Stimulated activated CD4-positive, alpha-beta T cell treated with anti-CD3 and anti-CD28 coated beads, Interleukin-4, amount 100 ng/mL, for 48 hours (primary cell): Measurements from ENCODE around the gene FCAMR.

ENCODE experiments used
- DNase-seq, 2 donors: peaks; one replicate each; pipeline ENCODE4 v3.0.0-alpha.2; 2020; ENCODE audit warnings: low read depth in 2 of 2

FCAMR gene

DNA sequence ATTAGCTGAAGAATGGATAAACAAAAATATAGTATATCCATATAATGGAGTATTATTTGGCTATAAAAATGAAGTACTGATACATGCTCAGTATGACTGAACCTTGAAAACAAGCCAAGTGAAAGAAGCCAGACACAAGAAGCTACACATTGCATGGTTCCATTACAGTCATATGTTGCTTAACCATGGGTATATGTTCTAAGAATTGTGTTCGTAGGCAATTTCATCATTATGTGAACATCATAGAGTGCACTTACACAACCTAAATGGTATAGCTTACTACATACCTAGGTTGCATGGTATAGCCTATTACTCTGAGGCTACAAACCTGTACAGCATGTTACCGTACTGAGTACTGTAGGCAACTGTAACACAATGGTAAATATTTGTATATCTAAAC lies 28.6 kb upstream of the FCAMR start:
- DNase-seq, result no peak

- DNase-seq, result no peak
Measured at GRCh38 chr1:206992790-206993189, 22.5 kb upstream of the FCAMR start.

- no peak for DNase-seq
Measured at GRCh38 chr1:206987873-206988272, 17.6 kb upstream of the FCAMR start.

- DNase-seq, result no peak
Measured at GRCh38 chr1:206986885-206987284, 16.6 kb upstream of the FCAMR start.

GRCh38 chr1:206986402-206986801 lies 16.1 kb upstream of the FCAMR start:
- no peak for DNase-seq

DNA sequence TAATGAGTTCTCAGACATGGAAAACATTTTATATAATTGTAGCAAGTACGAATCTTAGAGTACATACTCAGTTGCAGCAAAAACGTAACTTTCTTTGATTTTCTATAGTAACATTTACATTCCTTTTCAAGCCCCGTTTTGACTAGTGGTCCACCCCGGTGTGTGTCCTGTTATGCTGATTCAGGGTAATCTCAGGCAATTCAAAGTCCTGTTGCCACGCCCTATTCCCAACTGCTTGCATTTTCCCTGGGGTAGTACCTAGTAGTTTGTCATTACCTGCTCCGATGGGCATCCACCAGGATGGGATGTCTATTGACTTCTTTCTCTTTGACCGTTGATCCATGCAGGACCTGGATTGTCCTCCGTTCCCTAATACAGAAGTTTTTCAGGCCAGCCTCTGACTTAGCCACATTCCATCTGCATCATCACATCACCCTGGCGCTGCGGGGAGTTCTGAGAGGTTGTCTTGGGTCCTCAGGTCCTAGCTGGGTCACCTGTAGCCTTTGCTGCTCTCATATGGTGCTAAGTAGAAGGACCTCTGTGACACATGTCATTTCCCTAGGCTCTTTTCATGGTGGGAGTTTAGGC lies 15.0 kb upstream of the FCAMR start:
- no peak for DNase-seq

DNA sequence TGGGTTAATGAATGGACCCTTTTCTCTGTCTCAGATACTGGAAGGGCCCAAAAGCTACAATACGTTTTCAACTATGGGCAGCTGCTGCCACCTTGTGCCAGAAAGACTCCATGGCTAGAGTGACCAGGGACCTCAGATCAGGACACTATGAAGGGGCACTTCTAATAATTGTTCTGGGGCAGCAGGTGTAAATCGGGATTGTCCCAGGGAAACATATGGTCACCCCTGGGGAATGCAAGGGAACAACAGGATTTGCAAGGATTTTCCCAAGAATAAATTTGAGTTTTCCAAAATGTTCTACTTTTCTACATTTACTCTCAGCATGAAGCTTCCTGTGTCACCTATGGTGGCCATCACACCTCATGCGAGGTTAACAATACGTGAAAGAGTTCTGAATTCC lies 12.0 kb upstream of the FCAMR start:
- peak; percentile 24 to 34 for DNase-seq

GRCh38 chr1:206979379-206980043 lies 9.3 kb upstream of the FCAMR start:
- DNase-seq, result no peak

GRCh38 chr1:206978259-206978658 lies 8.0 kb upstream of the FCAMR start:
- no peak for DNase-seq

- no peak for DNase-seq
Measured at GRCh38 chr1:206975306-206975705, 5.0 kb upstream of the FCAMR start.

GRCh38 chr1:206974140-206974539 lies 3.9 kb upstream of the FCAMR start:
- no peak for DNase-seq

- no peak for DNase-seq
Measured at GRCh38 chr1:206972728-206973127, 2.5 kb upstream of the FCAMR start.

GRCh38 chr1:206971029-206971655 lies 882 bp upstream of the FCAMR start:
- DNase-seq, result no peak

GRCh38 chr1:206969090-206969489 lies 1.2 kb downstream of the FCAMR start:
- no peak for DNase-seq

- no peak for DNase-seq
Measured at GRCh38 chr1:206967096-206967849, 3.0 kb downstream of the FCAMR start.

- DNase-seq, result no peak
Measured at GRCh38 chr1:206965781-206966180, 4.5 kb downstream of the FCAMR start.

DNA sequence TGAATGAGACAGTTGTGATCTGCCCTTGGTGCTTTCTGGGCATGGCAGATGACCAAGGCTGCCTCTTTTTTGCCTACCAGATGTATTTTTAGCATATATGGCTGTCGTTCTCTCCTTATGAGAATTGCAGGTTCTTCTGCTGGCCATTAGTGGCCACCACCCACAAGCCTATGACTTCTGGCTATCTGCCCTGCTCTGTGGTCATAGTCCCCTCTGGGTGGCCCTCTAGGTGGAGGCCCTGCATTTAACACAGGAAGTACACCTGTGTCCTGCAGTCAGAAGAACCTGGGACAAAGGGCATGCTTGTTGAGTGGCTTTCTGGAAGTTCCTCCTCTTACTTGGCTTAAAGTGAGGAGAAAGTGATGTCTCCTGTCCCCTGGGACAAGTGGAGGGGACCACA lies 6.5 kb downstream of the FCAMR start:
- DNase-seq, result no peak

DNA sequence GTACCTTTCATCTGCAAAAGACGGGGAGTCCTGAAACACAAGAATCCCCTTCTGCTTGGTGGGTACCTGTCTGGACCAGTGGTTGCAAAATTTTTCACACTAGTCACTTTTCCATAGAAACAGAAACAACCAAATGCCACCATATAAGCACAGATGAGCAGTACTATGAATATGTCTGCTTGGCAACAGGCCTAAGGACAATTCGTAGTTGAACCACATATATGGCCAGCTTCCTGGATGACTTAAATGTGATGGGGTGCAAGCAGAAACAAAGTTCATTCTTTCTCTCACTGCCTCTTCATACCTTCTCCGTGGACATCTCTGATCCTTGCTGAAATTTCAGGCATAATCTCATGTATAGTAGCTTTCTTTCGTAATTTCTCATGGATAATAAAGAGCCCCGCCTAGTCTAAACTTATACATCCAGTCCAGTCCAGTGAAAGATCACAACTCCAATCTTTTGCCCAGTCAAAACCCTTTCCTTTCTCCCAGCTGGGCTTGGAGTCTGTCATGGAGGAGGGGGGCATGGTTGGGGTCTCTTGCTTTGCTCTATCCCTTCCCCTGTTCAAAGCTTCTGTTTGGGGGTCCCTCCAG lies 7.0 kb downstream of the FCAMR start:
- DNase-seq, result no peak

GRCh38 chr1:206962272-206962671 lies 8.0 kb downstream of the FCAMR start:
- no peak for DNase-seq

DNA sequence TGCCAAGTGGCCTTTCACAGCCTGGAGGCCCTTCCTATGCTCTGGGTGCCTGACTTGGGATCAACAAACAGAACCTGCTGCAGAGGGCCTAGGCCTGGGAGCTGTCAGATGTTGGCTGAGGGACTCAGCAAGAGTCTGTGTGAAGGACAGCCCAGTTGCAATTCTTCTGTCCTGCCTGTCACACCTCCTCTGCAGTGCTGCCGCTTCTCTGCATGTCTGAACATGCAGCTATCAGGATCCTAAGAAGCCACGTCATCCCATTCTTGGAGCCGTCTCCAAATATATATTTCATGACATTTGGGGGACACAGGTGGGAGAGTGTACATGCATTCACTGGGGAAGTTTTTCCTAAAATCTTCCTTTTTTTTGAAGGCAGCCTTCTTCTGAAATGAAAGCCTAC lies 8.6 kb downstream of the FCAMR start:
- no peak for DNase-seq

- DNase-seq, result no peak
Measured at GRCh38 chr1:206960676-206961386, 9.4 kb downstream of the FCAMR start.

- DNase-seq, result no peak
Measured at GRCh38 chr1:206958144-206958543, 12.1 kb downstream of the FCAMR start.
